OCI-LY3 (cell line): ENCODE results near the gene PRPH.
A peak's percentile ranks its signal among the peaks of the same experiment; 100 is the strongest.

Source experiments
- H2AFZ ChIP-seq: fragments of 200-600, 300-600 bp; shearing (Covaris generic); 2 replicates; pipeline ENCODE4 v1.6.0; 2014; ENCODE audit warnings: antibody characterized with exemption, low read depth, low read length
- H3K27ac ChIP-seq: fragments of 200-600, 300-600 bp; sonication (generic); 2 replicates; pipeline ENCODE4 v1.5.1; 2014; ENCODE audit warnings: mild to moderate bottlenecking, low read length, moderate library complexity, mixed read lengths
- H3K27me3 ChIP-seq: fragments of 200-600, 300-600 bp; sonication (generic); 2 replicates; pipeline ENCODE4 v1.6.1; 2014; ENCODE audit warnings: low read depth, low read length, mixed read lengths
- H3K36me3 ChIP-seq: fragments of 200-600, 300-600 bp; sonication (generic); replicated peaks from 2 replicates; pipeline ENCODE3; 2014; ENCODE audit warnings: low read depth, low read length, mixed read lengths
- H3K4me1 ChIP-seq: fragments of 300-600, 200-600 bp; sonication (generic); 2 replicates; pipeline ENCODE4 v1.6.1; 2014; ENCODE audit warnings: low read length, mixed read lengths
- H3K4me2 ChIP-seq: fragments of 200-600, 300-600 bp; sonication (generic); 2 replicates; pipeline ENCODE4 v1.6.1; 2014; ENCODE audit warnings: low read length, mixed read lengths
- H3K4me3 ChIP-seq: fragments of 300-600, 200-600 bp; sonication (generic); 2 replicates; pipeline ENCODE4 v1.5.1; 2014; ENCODE audit warnings: antibody characterized with exemption, mild to moderate bottlenecking, low read length, moderate library complexity
- H3K79me2 ChIP-seq: fragments of 300-600, 200-600 bp; shearing (Covaris generic); 2 replicates; pipeline ENCODE4 v1.6.1; 2014; ENCODE audit warnings: mild to moderate bottlenecking, low read length, mixed read lengths
- H3K9ac ChIP-seq: fragments of 300-600, 200-600 bp; shearing (Covaris generic); 2 replicates; pipeline ENCODE4 v1.6.0; 2014; ENCODE audit warnings: mild to moderate bottlenecking, low read length, moderate library complexity
- H3K9me3 ChIP-seq: fragments of 200-600, 300-600 bp; shearing (Covaris generic); 2 replicates; pipeline ENCODE4 v1.6.1; 2014; ENCODE audit warnings: low read length, mixed read lengths; ENCODE audit not compliant: insufficient read depth
- H4K20me1 ChIP-seq: fragments of 200-600, 300-600 bp; sonication (generic); 2 replicates; pipeline ENCODE4 v1.6.1; 2016; ENCODE audit warnings: low read length, mixed read lengths; ENCODE audit not compliant: insufficient read depth
- CTCF ChIP-seq: fragments of 200-600, 300-600 bp; sonication (generic); IDR thresholded peaks from 2 replicates; pipeline ENCODE4 v1.5.1; 2014; ENCODE audit warnings: antibody characterized with exemption, low read length, low read depth
- EZH2phosphoT487 ChIP-seq: fragments of 200-600 bp; shearing (Covaris generic); IDR thresholded peaks from 2 replicates; pipeline ENCODE4 v1.6.1; 2018; ENCODE audit warnings: antibody characterized with exemption, mixed run types, low read depth

The PRPH gene

DNA sequence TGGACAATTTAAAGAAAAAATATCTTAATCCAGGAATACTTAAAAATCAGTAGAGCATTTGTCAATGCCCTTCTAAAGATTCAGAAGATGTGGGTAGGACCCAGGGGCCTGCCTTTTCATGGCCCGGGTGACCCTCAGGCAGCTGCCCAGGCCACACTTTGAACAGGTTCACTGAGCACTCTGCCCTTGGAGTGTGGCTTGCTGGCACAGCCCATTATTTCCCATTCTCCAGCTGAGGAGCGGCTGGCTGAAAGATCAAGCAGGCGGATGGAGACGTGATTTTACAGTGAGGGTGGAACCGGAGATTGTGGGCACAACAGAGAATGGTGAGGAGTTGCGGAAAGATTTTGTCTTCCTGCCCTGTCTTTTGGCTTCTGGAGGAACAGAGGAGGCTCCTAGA, 7.1 kb upstream of the PRPH start:
- no peak overlapping the region for H3K9ac ChIP-seq
- TF ChIP-seq EZH2phosphoT487 (no peak), CTCF (no peak)
- no peaks in the 10 kb centered on the region for H3K9me3 ChIP-seq
- no peaks in the 10 kb centered on the region for H3K4me1 ChIP-seq
- H3K27ac ChIP-seq: no peak overlapping the region
- no peak overlapping the region for H3K4me2 ChIP-seq
- H2AFZ ChIP-seq: no peak overlapping the region
- no peaks in the 10 kb centered on the region for H3K79me2 ChIP-seq
- H3K27me3 ChIP-seq: peaks cover 17% of the 10 kb centered on the region
- no peaks in the 10 kb centered on the region for H4K20me1 ChIP-seq
- H3K4me3 ChIP-seq: no peak overlapping the region
- H3K36me3 ChIP-seq: no peaks in the 10 kb centered on the region

GRCh38 chr12:49288412-49288853, 6.5 kb upstream of the PRPH start:
- no peak overlapping the region for H3K4me3 ChIP-seq
- no peaks in the 10 kb centered on the region for H3K9me3 ChIP-seq
- peaks cover 17% of the 10 kb centered on the region for H3K27me3 ChIP-seq
- H3K79me2 ChIP-seq: no peaks in the 10 kb centered on the region
- no peaks in the 10 kb centered on the region for H3K4me1 ChIP-seq
- H4K20me1 ChIP-seq: no peaks in the 10 kb centered on the region
- no peak overlapping the region for H3K27ac ChIP-seq
- TF ChIP-seq EZH2phosphoT487 (no peak), CTCF (peak; percentile 90)
- peak overlapping the region; percentile 52 for H3K4me2 ChIP-seq
- H3K9ac ChIP-seq: no peak overlapping the region
- no peaks in the 10 kb centered on the region for H3K36me3 ChIP-seq
- H2AFZ ChIP-seq: 0 out of 2 replicates have a peak overlapping the region, but pooled peaks have one; percentile 40

GRCh38 chr12:49288922-49289555, 5.9 kb upstream of the PRPH start:
- H3K27me3 ChIP-seq: peaks cover 17% of the 10 kb centered on the region
- H3K27ac ChIP-seq: no peak overlapping the region
- no peaks in the 10 kb centered on the region for H3K9me3 ChIP-seq
- no peak overlapping the region for H3K4me2 ChIP-seq
- no peaks in the 10 kb centered on the region for H3K36me3 ChIP-seq
- H3K4me3 ChIP-seq: no peak overlapping the region
- no peaks in the 10 kb centered on the region for H3K79me2 ChIP-seq
- H2AFZ ChIP-seq: peak overlapping the region; percentile 46; the same call in 1 of the 2 replicates
- no peak for TF ChIP-seq CTCF
- no peaks in the 10 kb centered on the region for H4K20me1 ChIP-seq
- H3K9ac ChIP-seq: no peak overlapping the region
- no peaks in the 10 kb centered on the region for H3K4me1 ChIP-seq

GRCh38 chr12:49292729-49293055, 2.3 kb upstream of the PRPH start:
- Histone ChIP-seq H2AFZ (no peak overlapping the region), H3K36me3 (no peaks in the 10 kb centered on the region), H3K27ac (no peak overlapping the region), H3K9me3 (no peaks in the 10 kb centered on the region), H3K4me3 (no peak overlapping the region), H4K20me1 (no peaks in the 10 kb centered on the region), H3K4me2 (no peak overlapping the region), H3K4me1 (no peaks in the 10 kb centered on the region), H3K9ac (no peak overlapping the region), H3K79me2 (no peaks in the 10 kb centered on the region), H3K27me3 (peaks cover 4% of the 10 kb centered on the region; the same call in 1 of the 2 replicates)
- TF ChIP-seq EZH2phosphoT487 (no peak), CTCF (no peak)
